Retinal pigment epithelial cell (primary cell): ENCODE data around the gene PEG3.

ENCODE experiments used
- DNase-seq: peaks from one replicate; pipeline ENCODE4 v3.0.0-alpha.2; 2010; ENCODE audit warnings: low read depth
- H3K4me3 ChIP-seq: 2 replicates; pipeline ENCODE4 v1.5.1; 2011; ENCODE audit warnings: mild to moderate bottlenecking, low read length, control low read depth, moderate library complexity
- CTCF ChIP-seq: conservative IDR thresholded peaks from 2 replicates; pipeline ENCODE4 v1.5.1; 2011; ENCODE audit warnings: low read depth, low read length, control low read depth, inconsistent platforms

The PEG3 gene

GRCh38 chr19:56822755-56823154, 17.8 kb downstream of the PEG3 start:
- no peak overlapping the region for H3K4me3 ChIP-seq
- DNase-seq = no peak
- no peak for TF ChIP-seq CTCF

GRCh38 chr19:56821675-56822074, 18.9 kb downstream of the PEG3 start:
- no peak for TF ChIP-seq CTCF
- H3K4me3 ChIP-seq = no peak overlapping the region

GRCh38 chr19:56821209-56821608, 19.3 kb downstream of the PEG3 start:
- DNase-seq = no peak
- TF ChIP-seq CTCF = no peak
- H3K4me3 ChIP-seq = no peak overlapping the region

More at GRCh38 chr19:56821675-56822074, 18.9 kb downstream of the PEG3 start:
- no peak for DNase-seq

- no peak for TF ChIP-seq CTCF
- H3K4me3 ChIP-seq = no peak overlapping the region
- DNase-seq = no peak
Observed at GRCh38 chr19:56819166-56819565, 21.4 kb downstream of the PEG3 start.

GRCh38 chr19:56814656-56815055, 25.9 kb downstream of the PEG3 start:
- TF ChIP-seq CTCF = no peak

GRCh38 chr19:56813531-56813930, 27.0 kb downstream of the PEG3 start:
- TF ChIP-seq CTCF = no peak
- no peak for DNase-seq

More at GRCh38 chr19:56814656-56815055, 25.9 kb downstream of the PEG3 start:
- no peak overlapping the region for H3K4me3 ChIP-seq
- no peak for DNase-seq

GRCh38 chr19:56811480-56811879, 29.0 kb downstream of the PEG3 start:
- no peak overlapping the region for H3K4me3 ChIP-seq
- DNase-seq = no peak
- no peak for TF ChIP-seq CTCF

More at GRCh38 chr19:56813531-56813930, 27.0 kb downstream of the PEG3 start:
- no peak overlapping the region for H3K4me3 ChIP-seq
